WTC11 (cell line): ENCODE data around the gene OVCA2.

Experiments used
- ATF1 ChIP-seq: sonication (generic); formaldehyde crosslinking; IDR thresholded peaks from 2 replicates; pipeline ENCODE4 v1.8.1; 2023; ENCODE audit warnings: mild to moderate bottlenecking, moderate library complexity, missing genetic modification reagents
- FOXJ3 ChIP-seq: sonication (generic); formaldehyde crosslinking; IDR thresholded peaks from 2 replicates; pipeline ENCODE4 v1.9.0; 2021; ENCODE audit warnings: missing genetic modification reagents, mild to moderate bottlenecking, borderline replicate concordance
- IRF2 ChIP-seq: sonication (generic); formaldehyde crosslinking; IDR thresholded peaks from 2 replicates; pipeline ENCODE4 v1.8.0; 2022; ENCODE audit warnings: low read depth, missing genetic modification reagents, borderline replicate concordance
- NFE2L1 ChIP-seq: sonication (generic); formaldehyde crosslinking; IDR thresholded peaks from 2 replicates; pipeline ENCODE4 v1.8.1; 2023; ENCODE audit warnings: missing genetic modification reagents
- ZNF121 ChIP-seq: sonication (generic); formaldehyde crosslinking; IDR thresholded peaks from 2 replicates; pipeline ENCODE4 v1.8.0; 2023; ENCODE audit warnings: missing genetic modification reagents
- ZNF138 ChIP-seq: sonication (generic); formaldehyde crosslinking; conservative IDR thresholded peaks from 2 replicates; pipeline ENCODE4 v1.8.1; 2022; ENCODE audit warnings: mild to moderate bottlenecking, moderate library complexity, missing genetic modification reagents
- TF ChIP-seq, protein P1 (sequence below): fragments of 200-600 bp; IDR thresholded peaks from 2 replicates; pipeline ENCODE4 v1.8.0; 2022; ENCODE audit warnings: antibody characterized with exemption
- TF ChIP-seq, protein P2 (sequence below): sonication (generic); formaldehyde crosslinking; IDR thresholded peaks from 2 replicates; pipeline ENCODE4 v1.8.0; 2022; ENCODE audit warnings: mild to moderate bottlenecking, missing genetic modification reagents
- TF ChIP-seq, protein P3 (sequence below): sonication (generic); formaldehyde crosslinking; IDR thresholded peaks from 2 replicates; pipeline ENCODE4 v1.8.1; 2022; ENCODE audit warnings: low read depth, missing genetic modification reagents, borderline replicate concordance

DNA sequence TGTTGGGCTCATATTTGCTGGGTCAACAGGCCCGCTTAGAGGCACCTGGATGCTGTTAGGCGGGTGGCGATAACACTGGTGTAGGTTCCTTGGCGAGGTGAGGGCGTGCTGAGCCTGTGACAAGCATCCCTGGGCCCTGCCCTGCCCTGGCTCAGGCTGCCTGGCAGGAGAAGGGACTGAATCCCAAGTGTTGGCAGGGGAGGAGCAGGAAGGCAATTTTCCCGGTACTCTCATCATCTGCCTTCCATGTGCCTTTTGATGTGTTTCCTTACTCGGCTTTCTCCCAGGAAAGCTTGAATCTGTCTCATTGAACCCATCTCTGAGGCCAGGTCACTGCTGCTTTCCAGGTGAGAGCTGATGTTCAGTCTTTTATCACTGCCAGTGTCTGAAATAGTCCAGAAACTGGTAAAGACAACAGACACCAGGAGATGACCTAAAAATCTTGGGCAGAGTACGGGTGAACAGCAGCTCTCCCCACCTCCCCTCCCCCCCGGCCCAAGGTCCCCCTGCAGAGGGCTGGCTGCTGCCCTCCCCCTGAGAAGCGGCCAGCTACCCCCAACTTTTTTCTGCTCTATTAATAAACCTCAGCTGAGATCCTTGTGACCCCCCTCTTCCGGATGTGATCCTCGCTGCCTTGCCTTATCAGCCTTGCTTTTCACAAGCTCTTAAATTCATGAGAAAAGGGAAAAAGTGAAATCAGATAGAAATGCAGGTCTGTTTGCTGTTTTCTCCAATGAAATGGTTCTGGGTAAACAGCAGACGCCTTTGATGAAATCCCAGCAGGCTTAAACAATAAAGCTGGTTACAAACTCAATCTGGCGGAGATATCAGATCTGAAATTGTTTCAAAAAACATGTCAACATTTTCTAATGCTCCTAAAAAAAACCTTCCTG lies 45.7 kb upstream of the OVCA2 start:
- TF ChIP-seq, protein P1, sequence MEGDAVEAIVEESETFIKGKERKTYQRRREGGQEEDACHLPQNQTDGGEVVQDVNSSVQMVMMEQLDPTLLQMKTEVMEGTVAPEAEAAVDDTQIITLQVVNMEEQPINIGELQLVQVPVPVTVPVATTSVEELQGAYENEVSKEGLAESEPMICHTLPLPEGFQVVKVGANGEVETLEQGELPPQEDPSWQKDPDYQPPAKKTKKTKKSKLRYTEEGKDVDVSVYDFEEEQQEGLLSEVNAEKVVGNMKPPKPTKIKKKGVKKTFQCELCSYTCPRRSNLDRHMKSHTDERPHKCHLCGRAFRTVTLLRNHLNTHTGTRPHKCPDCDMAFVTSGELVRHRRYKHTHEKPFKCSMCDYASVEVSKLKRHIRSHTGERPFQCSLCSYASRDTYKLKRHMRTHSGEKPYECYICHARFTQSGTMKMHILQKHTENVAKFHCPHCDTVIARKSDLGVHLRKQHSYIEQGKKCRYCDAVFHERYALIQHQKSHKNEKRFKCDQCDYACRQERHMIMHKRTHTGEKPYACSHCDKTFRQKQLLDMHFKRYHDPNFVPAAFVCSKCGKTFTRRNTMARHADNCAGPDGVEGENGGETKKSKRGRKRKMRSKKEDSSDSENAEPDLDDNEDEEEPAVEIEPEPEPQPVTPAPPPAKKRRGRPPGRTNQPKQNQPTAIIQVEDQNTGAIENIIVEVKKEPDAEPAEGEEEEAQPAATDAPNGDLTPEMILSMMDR: no peak
- TF ChIP-seq ATF1 (no peak), FOXJ3 (no peak), IRF2 (no peak), ZNF121 (no peak), NFE2L1 (CRISPR knock-in tag) (no peak), ZNF138 (CRISPR knock-in tag) (no peak)
- TF ChIP-seq, protein P2, sequence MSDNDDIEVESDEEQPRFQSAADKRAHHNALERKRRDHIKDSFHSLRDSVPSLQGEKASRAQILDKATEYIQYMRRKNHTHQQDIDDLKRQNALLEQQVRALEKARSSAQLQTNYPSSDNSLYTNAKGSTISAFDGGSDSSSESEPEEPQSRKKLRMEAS (CRISPR knock-in tag): no peak
- TF ChIP-seq, protein P3, sequence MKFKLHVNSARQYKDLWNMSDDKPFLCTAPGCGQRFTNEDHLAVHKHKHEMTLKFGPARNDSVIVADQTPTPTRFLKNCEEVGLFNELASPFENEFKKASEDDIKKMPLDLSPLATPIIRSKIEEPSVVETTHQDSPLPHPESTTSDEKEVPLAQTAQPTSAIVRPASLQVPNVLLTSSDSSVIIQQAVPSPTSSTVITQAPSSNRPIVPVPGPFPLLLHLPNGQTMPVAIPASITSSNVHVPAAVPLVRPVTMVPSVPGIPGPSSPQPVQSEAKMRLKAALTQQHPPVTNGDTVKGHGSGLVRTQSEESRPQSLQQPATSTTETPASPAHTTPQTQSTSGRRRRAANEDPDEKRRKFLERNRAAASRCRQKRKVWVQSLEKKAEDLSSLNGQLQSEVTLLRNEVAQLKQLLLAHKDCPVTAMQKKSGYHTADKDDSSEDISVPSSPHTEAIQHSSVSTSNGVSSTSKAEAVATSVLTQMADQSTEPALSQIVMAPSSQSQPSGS (CRISPR knock-in tag): no peak
